Measurements from ENCODE around the gene PTPRN2.
"Not testable (repeated sequence)": the region's sequence is repeated elsewhere in the genome, so short reads cannot be mapped to it uniquely, and the experiment has no call there.

Gene PTPRN2

DNA sequence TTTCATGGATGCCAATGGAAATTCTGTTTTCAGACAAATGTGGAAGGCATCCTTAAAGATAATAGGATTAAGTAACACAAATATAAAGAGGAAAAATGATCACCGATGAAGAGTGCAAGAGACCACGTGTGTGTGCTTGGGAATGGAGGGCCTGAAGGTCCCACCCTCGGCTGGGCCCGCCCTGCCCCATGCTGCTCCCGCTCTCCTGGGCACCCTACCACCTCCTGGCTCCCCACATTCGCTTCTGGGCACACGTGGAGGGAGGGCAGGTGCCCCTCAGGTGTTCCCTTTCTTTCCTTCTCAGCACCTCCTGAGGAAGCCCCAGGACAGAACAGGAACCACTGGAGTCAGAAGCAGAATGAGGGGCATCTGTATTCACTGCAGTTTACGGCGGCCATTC, 883.3 kb downstream of the PTPRN2 start:
- no peak for DNase-seq

DNA sequence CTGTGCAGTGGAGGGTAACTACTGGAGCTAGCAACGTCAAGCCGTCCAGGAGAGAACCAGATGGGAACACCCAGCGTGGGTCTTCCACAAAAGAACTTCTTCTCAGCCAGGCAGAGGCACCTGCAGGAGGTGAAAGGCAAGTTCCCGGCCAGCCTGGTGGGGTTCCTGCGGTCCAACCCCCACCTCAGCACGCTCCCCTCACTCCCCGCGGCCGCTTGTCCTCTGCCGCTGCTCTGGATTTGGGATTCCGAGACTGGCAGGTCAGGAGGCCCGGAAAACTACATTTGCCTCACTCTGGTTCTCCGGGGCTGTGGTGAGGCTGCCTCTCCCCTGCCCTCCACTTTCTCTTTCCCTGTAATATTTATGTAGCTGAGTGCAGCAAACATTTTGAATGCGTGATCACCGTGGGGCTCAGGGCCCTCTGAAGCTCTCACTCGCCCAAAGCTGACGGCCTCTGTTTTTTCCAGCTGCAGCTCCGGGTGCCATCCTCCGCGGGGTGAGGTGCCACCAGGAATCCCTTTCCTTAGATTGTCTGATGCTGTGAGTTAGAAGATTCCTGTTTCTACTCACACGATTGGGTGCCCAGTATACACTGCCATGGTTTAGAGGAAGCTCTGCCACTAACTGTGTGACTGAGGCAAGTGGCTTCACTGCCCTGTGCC, 884.0 kb downstream of the PTPRN2 start:
- DNase-seq: no peak

DNA sequence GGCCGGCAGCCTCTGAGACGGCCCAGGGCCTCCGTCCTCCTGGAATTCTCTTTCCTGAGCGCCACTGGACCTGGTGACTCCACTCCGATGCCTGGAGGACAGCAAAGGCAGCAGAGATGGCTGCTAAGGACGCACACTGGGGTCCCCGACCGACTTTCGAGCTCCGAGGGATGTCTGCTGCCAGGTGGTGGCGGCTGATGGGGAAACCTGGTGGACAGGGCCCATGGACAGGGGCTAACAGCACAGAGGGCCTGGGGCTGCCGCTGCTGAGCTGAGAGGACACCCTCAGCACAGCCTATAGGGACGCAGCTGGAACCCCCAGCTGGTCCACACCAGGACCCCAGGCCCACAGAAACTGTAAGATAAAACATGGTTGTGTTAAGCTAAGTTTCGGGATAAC, 884.5 kb downstream of the PTPRN2 start:
- DNase-seq: no peak

- DNase-seq: no peak
Measured at GRCh38 chr7:157702311-157703023, 885.2 kb downstream of the PTPRN2 start.

DNA sequence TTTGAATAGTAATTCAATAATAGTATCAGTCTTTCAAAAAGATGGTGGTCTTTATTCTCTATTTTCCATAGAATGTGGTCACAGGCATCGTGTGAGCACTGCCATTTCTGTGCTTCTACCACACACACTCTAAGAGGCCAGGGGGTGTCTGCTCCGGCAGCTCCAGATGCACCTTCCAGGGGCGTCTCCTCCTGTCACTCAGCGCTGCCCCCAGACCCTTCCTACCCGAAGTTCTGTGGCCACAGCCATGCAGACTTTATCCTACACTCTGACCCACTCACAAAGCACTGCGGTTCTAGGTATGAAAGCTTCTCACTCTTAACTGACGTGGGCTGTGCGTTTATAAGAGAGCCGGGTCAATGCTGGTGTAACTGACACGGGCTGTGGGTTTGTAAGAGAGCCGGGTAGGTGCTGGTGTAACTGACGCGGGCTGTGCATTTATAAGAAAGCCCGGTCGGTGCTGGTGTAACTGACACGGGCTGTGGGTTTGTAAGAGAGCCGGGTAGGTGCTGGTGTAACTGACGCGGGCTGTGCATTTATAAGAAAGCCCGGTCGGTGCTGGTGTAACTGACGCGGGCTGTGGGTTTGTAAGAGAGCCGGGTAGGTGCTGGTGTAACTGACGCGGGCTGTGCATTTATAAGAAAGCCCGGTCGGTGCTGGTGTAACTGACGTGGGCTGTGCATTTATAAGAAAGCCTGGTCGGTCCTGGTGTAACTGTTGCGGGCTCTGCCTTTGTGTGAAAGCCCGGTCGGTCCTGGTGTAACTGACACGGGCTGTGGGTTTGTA, 886.0 kb downstream of the PTPRN2 start:
- not testable (repeated sequence) for DNase-seq

DNA sequence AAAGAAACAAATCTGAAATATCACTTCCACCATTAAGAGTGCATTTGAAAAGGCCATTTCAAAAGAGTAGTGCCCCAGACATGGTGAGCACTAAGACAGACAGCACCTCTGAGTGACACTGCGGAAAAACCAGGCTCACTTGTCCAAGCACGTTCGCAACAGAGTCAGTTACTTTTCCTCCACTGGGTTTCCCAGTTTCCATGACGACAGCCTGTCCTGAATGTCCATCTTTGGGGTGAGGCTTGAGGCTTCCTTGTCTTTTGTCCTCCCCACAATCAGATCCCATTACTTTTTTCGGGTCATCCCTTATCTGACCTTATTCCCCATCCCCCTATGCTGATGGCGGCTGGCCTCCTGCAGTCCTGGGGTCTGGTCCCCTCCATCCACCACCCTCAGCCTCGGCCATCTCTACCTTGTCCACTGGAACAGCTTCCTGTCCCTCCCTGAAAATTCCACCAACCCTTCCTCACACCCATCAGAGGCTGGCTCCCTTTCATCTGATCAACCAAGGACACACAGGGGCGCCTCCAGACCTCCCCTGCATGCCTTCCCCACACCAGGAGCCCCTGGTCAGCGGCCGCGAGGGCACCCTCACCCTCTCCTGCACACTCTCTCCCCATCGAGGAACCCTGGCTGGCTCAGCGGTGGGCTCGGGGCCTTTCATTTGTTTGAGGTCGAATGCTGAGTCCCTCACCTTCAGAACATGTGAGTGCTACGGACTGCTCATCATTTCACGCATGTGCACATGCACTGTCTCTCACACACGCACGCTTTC, 887.2 kb downstream of the PTPRN2 start:
- no peak for DNase-seq

- no peak for DNase-seq
Measured at GRCh38 chr7:157699357-157700013, 888.1 kb downstream of the PTPRN2 start.

- DNase-seq: not testable (repeated sequence)
Measured at GRCh38 chr7:157697287-157697686, 890.3 kb downstream of the PTPRN2 start.

DNA sequence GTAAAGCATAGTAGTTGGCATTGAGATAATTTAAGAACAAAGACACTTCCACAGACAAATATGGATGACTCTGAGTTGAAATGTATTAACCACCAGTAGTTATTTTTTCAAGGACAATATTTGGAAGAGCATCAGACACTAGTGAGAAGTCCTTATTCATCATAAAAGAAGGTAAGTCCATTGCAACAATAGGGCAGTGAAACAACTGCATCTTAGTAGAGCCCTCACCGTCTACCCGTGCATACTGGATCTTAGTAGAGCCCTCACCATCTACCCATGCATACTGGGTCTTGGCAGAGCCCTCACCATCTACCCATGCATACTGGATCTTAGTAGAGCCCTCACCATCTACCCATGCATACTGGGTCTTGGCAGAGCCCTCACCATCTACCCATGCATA, 892.0 kb downstream of the PTPRN2 start:
- not testable (repeated sequence) for DNase-seq

GRCh38 chr7:157694376-157694665, 893.3 kb downstream of the PTPRN2 start:
- DNase-seq: no peak

- no peak for DNase-seq
Measured at GRCh38 chr7:157693521-157694375, 893.9 kb downstream of the PTPRN2 start.

GRCh38 chr7:157693071-157693520, 894.5 kb downstream of the PTPRN2 start:
- DNase-seq: no peak

GRCh38 chr7:157692460-157693011, 895.1 kb downstream of the PTPRN2 start:
- no peak for DNase-seq

DNA sequence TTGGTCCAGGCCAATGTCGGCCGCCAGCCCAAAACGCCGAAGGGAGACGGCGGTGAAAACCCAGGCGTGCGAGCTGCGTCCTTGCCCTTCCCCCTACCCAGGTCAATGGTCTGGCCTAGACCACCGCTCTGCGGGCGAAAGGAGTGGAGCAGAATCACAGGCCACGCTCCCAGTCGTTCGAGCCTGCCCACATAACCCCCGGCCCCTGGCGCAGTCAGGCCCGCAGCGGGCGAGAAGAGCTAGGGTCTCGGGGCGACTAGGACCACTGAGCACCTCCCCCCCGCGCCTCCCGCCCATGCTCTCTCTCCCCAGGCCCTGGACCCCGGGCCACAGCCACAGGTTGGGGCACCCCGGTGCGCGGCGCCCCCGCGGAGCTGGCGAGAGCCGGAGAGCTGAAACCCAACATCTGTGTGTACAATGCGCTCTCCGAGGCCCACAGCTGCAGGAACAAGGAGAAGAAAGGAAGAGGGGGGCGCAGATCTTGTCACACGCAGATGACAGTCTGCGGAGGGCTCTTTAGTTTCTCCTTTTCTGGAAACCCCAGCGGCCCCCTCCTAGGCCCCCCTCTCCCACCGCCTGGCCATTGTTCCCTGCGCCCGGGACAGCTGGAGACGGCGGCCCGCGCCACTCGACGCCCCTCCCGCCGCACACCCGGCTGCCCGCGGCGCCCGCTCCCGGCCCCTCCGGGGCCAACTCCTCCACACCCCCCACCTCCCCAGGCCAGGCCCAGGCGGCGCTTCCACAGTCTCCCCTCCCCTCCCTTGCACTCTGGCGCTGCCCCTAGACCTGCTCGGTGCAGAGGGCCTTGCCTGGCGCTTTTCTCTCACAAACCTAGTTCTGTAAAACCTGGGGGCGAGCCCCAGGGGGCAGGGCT, 895.8 kb downstream of the PTPRN2 start:
- DNase-seq: no peak

GRCh38 chr7:157690833-157691585, 896.6 kb downstream of the PTPRN2 start:
- no peak for DNase-seq

- DNase-seq: no peak
Measured at GRCh38 chr7:157690058-157690832, 897.4 kb downstream of the PTPRN2 start.

DNA sequence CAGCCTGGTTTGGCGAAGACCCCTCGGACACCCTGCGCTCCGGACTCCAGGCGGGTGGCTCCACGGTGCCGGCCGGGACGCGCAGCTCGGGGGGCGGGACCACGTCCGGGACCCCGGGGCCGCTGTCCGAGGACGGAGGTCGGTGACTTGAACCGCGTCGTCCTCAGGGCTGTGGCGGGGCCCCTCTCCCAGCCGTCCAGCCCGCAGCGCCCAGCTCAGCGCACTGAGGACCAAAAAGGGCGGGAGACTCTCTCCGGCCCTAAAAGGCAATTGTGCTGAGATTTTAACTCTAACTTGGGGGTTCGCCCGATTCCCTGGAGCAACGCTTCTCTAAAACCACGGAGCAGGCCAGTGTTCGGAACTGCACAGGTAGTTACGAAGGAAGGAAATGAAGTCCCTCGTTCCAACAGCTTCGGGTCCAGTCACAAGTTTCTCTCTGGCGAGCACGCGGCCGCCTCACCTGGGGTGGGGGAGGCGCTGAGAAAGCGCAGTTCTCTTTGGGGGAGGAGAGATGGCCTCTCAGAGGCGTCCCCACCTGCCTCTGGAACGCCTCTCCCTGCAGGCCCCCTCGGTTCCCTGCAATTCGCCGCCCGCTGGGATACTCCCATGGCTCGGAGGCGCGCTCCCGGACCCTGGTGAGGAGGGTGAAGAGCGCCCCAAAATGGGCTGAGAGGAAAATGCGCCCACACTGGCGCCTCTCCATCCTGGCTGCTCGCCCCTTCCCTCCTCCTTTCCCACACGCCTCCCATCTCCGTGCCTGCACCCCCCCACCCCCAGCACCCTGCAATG, 898.2 kb downstream of the PTPRN2 start:
- DNase-seq: no peak

Measured in SIG-M5 (cell line).